Activated CD4-positive, alpha-beta T cell treated with anti-CD3 and anti-CD28 coated beads, Interleukin-2, amount 10 ng/mL, durations not matched to agents 24 days and 14 days (primary cell): ENCODE measurements around the gene PDF. TPM values are rescaled to one million over a fixed set of nuclear protein-coding genes. Genes with fewer than 3 reads are reported as not detected.

Experiments used
- DNase-seq: peaks from one replicate; pipeline ENCODE4 v3.0.0; 2022
- H3K27ac Mint-ChIP-seq: one replicate; pipeline ENCODE4 v1.8.0; 2022; ENCODE audit warnings: mild to moderate bottlenecking, mixed read lengths
- H3K27me3 Mint-ChIP-seq: one replicate; pipeline ENCODE4 v1.8.0; 2022; ENCODE audit warnings: mixed read lengths
- H3K36me3 Mint-ChIP-seq: one replicate; pipeline ENCODE4 v1.8.0; 2022; ENCODE audit warnings: low read depth, mild to moderate bottlenecking, mixed read lengths
- H3K4me1 Mint-ChIP-seq: one replicate; pipeline ENCODE4 v1.8.0; 2021; ENCODE audit warnings: mixed read lengths
- H3K4me3 Mint-ChIP-seq: one replicate; pipeline ENCODE4 v1.8.0; 2022; ENCODE audit warnings: mild to moderate bottlenecking, moderate library complexity, mixed read lengths
- H3K9me3 Mint-ChIP-seq: one replicate; pipeline ENCODE4 v1.8.0; 2021; ENCODE audit warnings: mixed read lengths
- intact Hi-C: fragments of 100-400 bp; cut with micrococcal nuclease; formaldehyde crosslinking; loops from one replicate; pipeline ENCODE4 v1.15.1; 2023
- total RNA-seq: library from RNA; stranded (reverse); gene quantifications from 2 replicates; pipeline ENCODE4 v1.2.3, GENCODE V29; 2022

The PDF gene
- total RNA-seq, 1 donor from 2014 or later: 21.9 TPM

- no peaks in the 10 kb centered on the region for H3K27me3 Mint-ChIP-seq
- peaks cover 58% of the 10 kb centered on the region for H3K36me3 Mint-ChIP-seq
- DNase-seq: no peak
- no peak overlapping the region for H3K4me3 Mint-ChIP-seq
- intact Hi-C loops: no loop called here
- no peaks in the 10 kb centered on the region for H3K9me3 Mint-ChIP-seq
- H3K4me1 Mint-ChIP-seq: peaks cover 9% of the 10 kb centered on the region
- H3K27ac Mint-ChIP-seq: no peak overlapping the region
Measured at GRCh38 chr16:69318177-69318910, 12.0 kb downstream of the PDF start.

- no peaks in the 10 kb centered on the region for H3K9me3 Mint-ChIP-seq
- intact Hi-C loops: no loop called here
- no peak overlapping the region for H3K27ac Mint-ChIP-seq
- H3K27me3 Mint-ChIP-seq: no peaks in the 10 kb centered on the region
- no peak overlapping the region for H3K4me3 Mint-ChIP-seq
- peaks cover 18% of the 10 kb centered on the region for H3K4me1 Mint-ChIP-seq
- peaks cover 52% of the 10 kb centered on the region for H3K36me3 Mint-ChIP-seq
- no peak for DNase-seq
Measured at GRCh38 chr16:69316595-69317034, 13.8 kb downstream of the PDF start.

GRCh38 chr16:69315486-69316311, 14.7 kb downstream of the PDF start:
- Mint-ChIP-seq H3K9me3 (no peaks in the 10 kb centered on the region), H3K4me1 (peaks cover 16% of the 10 kb centered on the region), H3K4me3 (no peak overlapping the region), H3K36me3 (peaks cover 46% of the 10 kb centered on the region), H3K27me3 (no peaks in the 10 kb centered on the region), H3K27ac (peak overlapping the region; percentile 51)
- DNase-seq: no peak
- intact Hi-C loops: no loop called here

DNA sequence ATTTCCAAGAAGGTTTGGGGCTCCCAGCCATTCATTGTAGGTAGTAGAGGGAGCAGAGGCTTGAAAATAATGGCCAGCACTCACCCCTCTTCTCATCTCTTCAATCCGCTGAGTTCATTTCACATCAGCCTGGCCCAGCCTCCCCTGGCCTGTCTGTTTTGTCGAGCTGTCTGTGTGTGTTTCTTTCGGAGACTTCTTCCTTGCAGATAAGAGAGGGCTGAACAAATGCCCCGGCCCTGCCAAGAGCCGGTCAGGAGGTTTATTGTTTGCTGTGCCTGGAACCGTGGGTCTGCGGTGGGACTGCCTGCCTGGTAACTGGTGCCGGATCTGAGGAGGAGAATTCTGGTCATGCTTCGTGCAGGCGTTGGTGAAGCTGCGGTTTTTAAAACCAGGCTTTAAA, 15.9 kb downstream of the PDF start:
- no peak for DNase-seq
- H3K9me3 Mint-ChIP-seq: no peaks in the 10 kb centered on the region
- no peak overlapping the region for H3K4me3 Mint-ChIP-seq
- H3K27me3 Mint-ChIP-seq: no peaks in the 10 kb centered on the region
- H3K27ac Mint-ChIP-seq: no peak overlapping the region
- H3K36me3 Mint-ChIP-seq: peaks cover 46% of the 10 kb centered on the region
- H3K4me1 Mint-ChIP-seq: peaks cover 20% of the 10 kb centered on the region
- intact Hi-C loops: no loop called here

GRCh38 chr16:69313469-69313868, 16.9 kb downstream of the PDF start:
- H3K36me3 Mint-ChIP-seq: peaks cover 41% of the 10 kb centered on the region
- intact Hi-C loops: no loop called here

DNA sequence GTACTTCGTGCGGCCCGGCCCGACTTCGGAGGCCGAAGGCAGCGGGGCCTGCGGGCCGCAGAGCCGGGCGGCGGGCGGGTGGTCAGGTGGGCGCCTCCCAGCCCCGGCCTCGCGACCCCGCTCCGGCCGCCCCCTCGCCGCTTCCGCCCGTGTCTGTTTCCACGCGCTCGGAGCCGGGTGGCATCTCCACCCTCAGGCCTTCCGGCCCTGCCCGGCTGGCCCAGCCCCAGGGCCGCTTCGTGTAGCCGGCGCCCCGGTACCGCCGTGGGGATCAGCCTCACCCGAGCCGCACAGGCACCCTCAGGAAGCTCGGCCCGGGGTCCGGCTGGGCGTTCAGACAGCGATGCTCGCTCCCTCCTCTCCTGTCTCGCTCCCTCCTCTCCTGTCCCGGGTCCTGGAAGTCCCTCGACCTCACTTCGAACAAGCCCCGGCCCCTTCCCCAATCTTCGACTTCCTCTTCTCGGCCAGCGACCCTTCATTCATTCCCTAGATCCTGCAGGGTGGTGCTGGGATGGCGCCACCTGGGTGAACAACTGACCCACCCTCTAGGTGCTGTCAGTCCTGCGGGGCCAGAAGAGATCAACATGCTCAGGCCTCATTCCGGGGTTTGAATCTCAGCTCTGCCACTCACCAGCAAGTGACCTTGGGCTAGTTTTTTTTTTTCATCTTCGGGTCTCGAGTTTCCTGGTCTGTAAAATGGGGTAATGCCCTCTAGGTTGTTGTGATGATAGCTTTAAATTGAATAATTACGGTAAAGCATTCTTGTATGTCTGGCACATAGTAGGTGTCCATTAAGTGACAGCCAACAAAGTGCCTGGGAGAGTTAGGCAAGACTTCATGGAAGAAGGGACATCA, 18.6 kb downstream of the PDF start:
- peak; percentile 86 for DNase-seq
- H3K36me3 Mint-ChIP-seq: peaks cover 37% of the 10 kb centered on the region
- peak overlapping the region; percentile 98 for H3K4me3 Mint-ChIP-seq
- intact Hi-C loops: loop anchor here (1.0 kb wide), 5 partner anchors 19 to 179 kb away; partner anchors contain the start of genes CHTF8, COG8, NIP7 and PDF
- peak overlapping the region; percentile 96 for H3K27ac Mint-ChIP-seq
- no peaks in the 10 kb centered on the region for H3K9me3 Mint-ChIP-seq
- H3K4me1 Mint-ChIP-seq: peaks cover 20% of the 10 kb centered on the region
- H3K27me3 Mint-ChIP-seq: no peaks in the 10 kb centered on the region

More at GRCh38 chr16:69313469-69313868, 16.9 kb downstream of the PDF start:
- Mint-ChIP-seq H3K27me3 (no peaks in the 10 kb centered on the region), H3K4me1 (peaks cover 20% of the 10 kb centered on the region), H3K4me3 (peak overlapping the region; percentile 54), H3K27ac (peak overlapping the region; percentile 32), H3K9me3 (no peaks in the 10 kb centered on the region)
- no peak for DNase-seq

DNA sequence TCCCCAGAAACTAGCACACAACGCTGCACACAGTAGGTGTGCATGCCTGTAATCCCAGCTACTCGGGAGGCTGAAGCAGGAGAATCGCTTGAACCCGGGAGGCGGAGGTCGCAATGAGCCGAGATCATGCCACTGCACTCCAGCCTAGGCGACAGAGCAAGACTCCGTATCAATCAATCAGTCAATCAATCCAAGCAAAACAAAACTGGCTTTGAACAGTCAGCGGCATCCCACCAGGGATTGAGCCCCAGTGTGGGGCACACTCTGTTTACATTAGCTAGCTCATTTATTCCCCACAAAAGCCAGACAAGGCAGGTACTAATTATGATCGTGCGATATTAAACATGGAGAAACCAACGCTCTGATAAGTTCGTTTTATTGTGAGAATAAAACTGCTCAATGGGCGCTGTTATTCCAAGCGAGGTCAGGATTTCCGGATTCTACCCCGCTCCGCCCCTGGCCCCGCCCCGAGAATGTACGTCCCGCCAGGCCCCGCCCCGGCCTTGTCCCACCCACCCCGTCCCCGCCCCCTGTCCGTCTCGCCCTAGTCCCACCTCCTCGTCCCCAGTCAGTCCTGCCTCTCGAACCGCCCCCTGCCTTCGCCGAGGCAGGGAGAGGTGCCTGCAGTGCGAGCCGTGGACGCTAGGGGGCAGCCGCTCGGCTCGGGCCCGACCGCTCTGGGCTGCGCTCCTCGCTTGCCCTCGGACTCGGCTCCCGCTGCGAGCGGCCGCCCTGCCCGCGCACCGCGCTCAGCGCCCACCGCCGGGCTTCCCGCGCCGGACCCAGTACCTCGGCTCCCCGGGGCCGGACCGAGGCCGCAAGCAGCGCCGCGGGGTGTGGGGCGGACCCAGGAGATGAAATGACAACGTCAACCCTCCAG, 19.5 kb downstream of the PDF start, which contains the start of gene VPS4A:
Gene VPS4A, plus strand, starts transcription at position 698 of the 880 bp plus-strand sequence. Its CDS starts 162 bp downstream, at position 860.
- Mint-ChIP-seq H3K27ac (peak within 1 kb of the TSS; percentile 96), H3K9me3 (no peaks in the 10 kb centered on the region), H3K36me3 (peaks cover 29% of the 10 kb centered on the region), H3K4me3 (peak within 1 kb of the TSS; percentile 98), H3K4me1 (peaks cover 20% of the 10 kb centered on the region), H3K27me3 (no peaks in the 10 kb centered on the region)
- DNase-seq: peak; percentile 100
- intact Hi-C loops: loop anchor here (1.0 kb wide), 5 partner anchors 19 to 179 kb away; partner anchors contain the start of genes CHTF8, COG8, NIP7 and PDF

- peaks cover 21% of the 10 kb centered on the region for H3K36me3 Mint-ChIP-seq
Measured at GRCh38 chr16:69309316-69309715, 21.1 kb downstream of the PDF start.

GRCh38 chr16:69307856-69308255, 22.5 kb downstream of the PDF start:
- no peak for DNase-seq
- H3K27ac Mint-ChIP-seq: no peak overlapping the region
- intact Hi-C loops: no loop called here
- peaks cover 12% of the 10 kb centered on the region for H3K4me1 Mint-ChIP-seq
- H3K36me3 Mint-ChIP-seq: peaks cover 15% of the 10 kb centered on the region
- no peaks in the 10 kb centered on the region for H3K27me3 Mint-ChIP-seq
- H3K4me3 Mint-ChIP-seq: no peak overlapping the region
- no peaks in the 10 kb centered on the region for H3K9me3 Mint-ChIP-seq

More at GRCh38 chr16:69309316-69309715, 21.1 kb downstream of the PDF start:
- DNase-seq: no peak
- peaks cover 20% of the 10 kb centered on the region for H3K4me1 Mint-ChIP-seq
- H3K27me3 Mint-ChIP-seq: no peaks in the 10 kb centered on the region
- no peak overlapping the region for H3K27ac Mint-ChIP-seq
- intact Hi-C loops: no loop called here
- H3K4me3 Mint-ChIP-seq: no peak overlapping the region
- H3K9me3 Mint-ChIP-seq: no peaks in the 10 kb centered on the region

- Mint-ChIP-seq H3K9me3 (no peaks in the 10 kb centered on the region), H3K36me3 (peaks cover 12% of the 10 kb centered on the region), H3K4me3 (no peak overlapping the region), H3K27ac (no peak overlapping the region), H3K4me1 (peaks cover 10% of the 10 kb centered on the region), H3K27me3 (no peaks in the 10 kb centered on the region)
- intact Hi-C loops: no loop called here
- DNase-seq: no peak
Measured at GRCh38 chr16:69307091-69307490, 23.3 kb downstream of the PDF start.

DNA sequence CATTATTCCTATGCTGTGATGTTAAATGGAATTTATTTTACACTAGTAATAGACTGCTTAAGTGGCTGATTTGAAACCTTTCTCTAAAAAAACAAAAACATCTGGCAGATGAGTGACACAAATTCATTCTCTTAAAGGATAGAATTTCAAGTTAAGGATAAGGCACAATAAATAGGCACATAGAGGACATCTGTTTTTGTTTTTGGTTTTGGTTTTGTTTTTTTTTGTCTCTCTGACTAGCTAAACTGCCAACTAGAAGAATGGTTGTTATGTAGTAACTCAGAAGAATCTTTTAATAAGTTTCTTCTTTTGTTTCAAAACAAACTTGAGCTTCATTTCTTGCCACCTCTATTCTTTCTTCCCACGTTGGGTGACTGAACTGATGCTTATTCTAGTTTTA, 24.4 kb downstream of the PDF start:
- intact Hi-C loops: no loop called here
- H3K27me3 Mint-ChIP-seq: no peaks in the 10 kb centered on the region
- no peak overlapping the region for H3K4me3 Mint-ChIP-seq
- no peak for DNase-seq
- H3K27ac Mint-ChIP-seq: no peak overlapping the region
- H3K4me1 Mint-ChIP-seq: peaks cover 8% of the 10 kb centered on the region
- H3K9me3 Mint-ChIP-seq: no peaks in the 10 kb centered on the region
- H3K36me3 Mint-ChIP-seq: peaks cover 13% of the 10 kb centered on the region

GRCh38 chr16:69302301-69302700, 28.1 kb downstream of the PDF start:
- Mint-ChIP-seq H3K27ac (no peak overlapping the region), H3K4me3 (no peak overlapping the region), H3K9me3 (no peaks in the 10 kb centered on the region), H3K36me3 (peaks cover 20% of the 10 kb centered on the region), H3K4me1 (peaks cover 2% of the 10 kb centered on the region), H3K27me3 (no peaks in the 10 kb centered on the region)
- no peak for DNase-seq
- intact Hi-C loops: no loop called here
